ENCODE results near the gene PRPF19.

GRCh38 chr11:60905047-60905446, 1.3 kb downstream of the PRPF19 start:
- TF ChIP-seq CTCF (conservative IDR thresholded peaks at IDR 0.05): no peak
- no peak for TF ChIP-seq EZH2 (IDR thresholded peaks at IDR 0.05; ENCODE audit: low read depth)

Data from PC-9 (cell line).